Glutamatergic neuron (in vitro differentiated cells): ENCODE results near the gene C1QTNF1. TPM values are rescaled to one million over a fixed set of nuclear protein-coding genes. Genes with fewer than 3 reads are reported as not detected.

Source experiments
- DNase-seq: peaks from one replicate; pipeline ENCODE4 v3.0.0; 2022
- H3K27ac Mint-ChIP-seq: one replicate; pipeline ENCODE4 v1.8.0; 2020; ENCODE audit warnings: mild to moderate bottlenecking, mixed read lengths, inconsistent platforms; ENCODE audit not compliant: unreplicated experiment
- H3K27me3 Mint-ChIP-seq: one replicate; pipeline ENCODE4 v1.8.0; 2020; ENCODE audit warnings: mild to moderate bottlenecking, moderate library complexity, mixed read lengths, inconsistent platforms; ENCODE audit not compliant: unreplicated experiment
- H3K36me3 Mint-ChIP-seq: one replicate; pipeline ENCODE4 v1.8.0; 2020; ENCODE audit warnings: mild to moderate bottlenecking, mixed read lengths, inconsistent platforms; ENCODE audit not compliant: unreplicated experiment
- H3K4me1 Mint-ChIP-seq: one replicate; pipeline ENCODE4 v1.8.0; 2020; ENCODE audit warnings: mild to moderate bottlenecking, low read depth, mixed read lengths, inconsistent platforms; ENCODE audit not compliant: unreplicated experiment
- H3K4me3 Mint-ChIP-seq: one replicate; pipeline ENCODE4 v1.8.0; 2020; ENCODE audit warnings: mild to moderate bottlenecking, mixed read lengths, inconsistent platforms; ENCODE audit not compliant: unreplicated experiment
- H3K9me3 Mint-ChIP-seq: one replicate; pipeline ENCODE4 v1.8.0; 2020; ENCODE audit warnings: mild to moderate bottlenecking, moderate library complexity, mixed read lengths, inconsistent platforms; ENCODE audit not compliant: unreplicated experiment
- total RNA-seq: library from RNA; stranded (reverse); fragmentation: NEBNext Ultra II Directional; extraction: Animal tissue kit (Norgen Biotek cat#: 25700); gene quantifications from one replicate; pipeline ENCODE4 v1.2.1, GENCODE V29; 2021; ENCODE audit not compliant: unreplicated experiment
- TF ChIP-seq, protein P1 (sequence below): fragments of 200-600 bp; sonication (generic); IDR thresholded peaks from one replicate; pipeline ENCODE4 v1.5.0; 2021; ENCODE audit not compliant: partially characterized antibody, unreplicated experiment

Gene C1QTNF1
- total RNA-seq, 1 donor from 2014 or later, result 0.15 TPM

DNA sequence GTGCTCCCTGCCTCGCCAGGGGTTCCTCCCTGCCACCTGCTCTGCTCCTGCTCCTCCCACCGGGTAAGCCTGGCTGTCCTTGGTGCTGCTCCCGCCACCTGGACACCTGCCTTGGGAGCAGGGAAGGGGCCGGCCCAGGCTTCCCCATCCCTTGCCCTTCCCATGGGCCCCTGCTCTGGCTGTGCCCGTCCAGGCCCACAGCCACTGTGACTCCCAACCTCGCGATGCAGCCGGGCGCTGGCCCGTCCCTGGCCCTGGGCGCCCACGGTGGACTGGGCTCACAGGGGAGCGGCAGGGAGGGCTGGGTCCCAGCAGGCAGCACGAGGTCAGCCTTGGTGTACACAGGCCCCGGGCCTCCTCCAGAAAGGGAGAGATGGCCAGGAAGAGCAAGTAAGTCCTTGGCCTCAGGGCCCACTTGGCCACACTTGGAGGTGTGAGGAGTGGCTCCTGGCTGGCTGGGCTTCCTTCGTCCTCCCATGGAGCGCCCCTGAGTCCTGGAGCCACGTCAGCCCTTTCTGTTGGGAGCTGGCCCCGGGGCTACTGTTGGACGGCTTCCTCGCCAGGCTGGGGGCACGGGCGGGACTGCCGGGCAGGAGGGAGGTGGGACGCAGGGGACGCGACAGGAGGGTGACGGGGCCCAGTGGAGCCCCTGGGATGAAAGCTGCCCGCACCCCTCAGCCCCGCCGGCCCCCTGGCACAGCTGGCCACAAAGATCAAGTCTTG lies 65.9 kb downstream of the C1QTNF1 start:
- Mint-ChIP-seq H3K4me1 (peaks cover 8% of the 10 kb centered on the region), H3K4me3 (no peak overlapping the region), H3K36me3 (no peaks in the 10 kb centered on the region), H3K27me3 (peaks cover 11% of the 10 kb centered on the region), H3K9me3 (peaks cover 19% of the 10 kb centered on the region), H3K27ac (no peak overlapping the region)
- TF ChIP-seq, protein P1, sequence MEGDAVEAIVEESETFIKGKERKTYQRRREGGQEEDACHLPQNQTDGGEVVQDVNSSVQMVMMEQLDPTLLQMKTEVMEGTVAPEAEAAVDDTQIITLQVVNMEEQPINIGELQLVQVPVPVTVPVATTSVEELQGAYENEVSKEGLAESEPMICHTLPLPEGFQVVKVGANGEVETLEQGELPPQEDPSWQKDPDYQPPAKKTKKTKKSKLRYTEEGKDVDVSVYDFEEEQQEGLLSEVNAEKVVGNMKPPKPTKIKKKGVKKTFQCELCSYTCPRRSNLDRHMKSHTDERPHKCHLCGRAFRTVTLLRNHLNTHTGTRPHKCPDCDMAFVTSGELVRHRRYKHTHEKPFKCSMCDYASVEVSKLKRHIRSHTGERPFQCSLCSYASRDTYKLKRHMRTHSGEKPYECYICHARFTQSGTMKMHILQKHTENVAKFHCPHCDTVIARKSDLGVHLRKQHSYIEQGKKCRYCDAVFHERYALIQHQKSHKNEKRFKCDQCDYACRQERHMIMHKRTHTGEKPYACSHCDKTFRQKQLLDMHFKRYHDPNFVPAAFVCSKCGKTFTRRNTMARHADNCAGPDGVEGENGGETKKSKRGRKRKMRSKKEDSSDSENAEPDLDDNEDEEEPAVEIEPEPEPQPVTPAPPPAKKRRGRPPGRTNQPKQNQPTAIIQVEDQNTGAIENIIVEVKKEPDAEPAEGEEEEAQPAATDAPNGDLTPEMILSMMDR, result no peak
- DNase-seq, result no peak

DNA sequence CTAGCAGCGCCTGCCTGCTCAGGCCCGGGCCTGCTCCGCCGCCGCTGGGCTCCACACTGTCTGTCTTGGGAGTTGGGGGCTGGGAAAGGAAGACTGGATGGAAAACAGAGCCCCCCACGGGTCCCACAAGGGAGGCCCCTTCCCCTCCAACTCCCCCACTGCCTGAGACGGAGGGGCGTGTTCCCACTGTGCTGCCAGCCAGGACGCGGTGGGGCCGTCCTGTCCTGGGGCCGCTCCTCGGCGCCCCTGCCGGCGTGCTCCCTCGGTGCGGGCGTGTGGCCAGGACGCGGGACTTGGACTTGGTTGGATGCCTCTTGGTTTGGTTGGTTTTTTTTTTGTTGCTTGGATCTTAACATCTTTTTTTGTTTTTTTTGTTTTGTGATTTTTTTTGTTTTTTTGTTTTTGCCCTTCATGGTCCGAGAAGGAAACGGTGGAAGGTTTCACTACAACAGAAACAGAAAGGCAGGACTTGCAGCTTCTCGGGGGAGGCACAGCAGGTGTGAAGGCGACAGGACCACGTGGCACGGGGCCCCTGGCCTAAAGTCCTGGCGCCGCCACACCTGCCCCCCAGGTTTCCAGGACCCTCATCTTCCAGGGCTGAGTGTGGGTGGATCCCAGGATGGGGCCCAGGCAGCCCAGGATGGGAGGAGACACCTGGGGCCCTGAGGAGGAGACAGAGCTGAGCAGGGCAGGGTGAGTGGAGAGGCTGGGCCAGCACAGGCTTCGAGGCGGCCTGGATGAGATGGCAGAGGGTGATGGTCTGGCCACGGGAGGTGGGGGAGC lies 66.7 kb downstream of the C1QTNF1 start:
- Mint-ChIP-seq H3K27ac (no peak overlapping the region), H3K4me3 (no peak overlapping the region), H3K4me1 (peaks cover 8% of the 10 kb centered on the region), H3K27me3 (peaks cover 13% of the 10 kb centered on the region), H3K36me3 (no peaks in the 10 kb centered on the region), H3K9me3 (peaks cover 19% of the 10 kb centered on the region)
- TF ChIP-seq, protein P1, result peak; percentile 17
- DNase-seq, result no peak

DNA sequence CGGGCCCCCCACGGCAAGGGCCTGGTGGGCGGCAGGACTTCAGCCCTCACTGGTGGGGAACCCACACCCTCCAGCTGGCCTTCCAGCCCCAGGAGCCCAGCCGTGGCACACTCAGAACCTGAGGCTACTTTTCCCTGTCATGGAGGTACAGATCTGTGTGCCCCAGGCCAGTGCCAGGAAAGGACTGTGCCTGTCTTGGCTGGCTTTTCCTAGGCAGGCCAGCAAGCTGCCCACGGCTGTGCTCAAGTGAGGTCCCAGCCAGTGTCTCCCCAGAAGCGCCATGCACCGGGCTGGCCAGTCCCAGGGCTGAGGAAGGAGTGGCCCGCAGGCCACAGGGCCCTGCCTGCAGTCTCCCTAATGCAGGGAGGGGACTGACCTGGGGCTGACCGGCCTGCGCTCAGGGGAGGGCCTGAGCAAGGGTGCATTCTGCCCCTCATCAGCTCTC lies 67.3 kb downstream of the C1QTNF1 start:
- DNase-seq, result no peak
- peaks cover 17% of the 10 kb centered on the region for H3K9me3 Mint-ChIP-seq
- peaks cover 8% of the 10 kb centered on the region for H3K4me1 Mint-ChIP-seq
- H3K27me3 Mint-ChIP-seq, result peaks cover 15% of the 10 kb centered on the region
- no peak overlapping the region for H3K27ac Mint-ChIP-seq
- no peak overlapping the region for H3K4me3 Mint-ChIP-seq
- H3K36me3 Mint-ChIP-seq, result no peaks in the 10 kb centered on the region
- TF ChIP-seq, protein P1, result no peak

DNA sequence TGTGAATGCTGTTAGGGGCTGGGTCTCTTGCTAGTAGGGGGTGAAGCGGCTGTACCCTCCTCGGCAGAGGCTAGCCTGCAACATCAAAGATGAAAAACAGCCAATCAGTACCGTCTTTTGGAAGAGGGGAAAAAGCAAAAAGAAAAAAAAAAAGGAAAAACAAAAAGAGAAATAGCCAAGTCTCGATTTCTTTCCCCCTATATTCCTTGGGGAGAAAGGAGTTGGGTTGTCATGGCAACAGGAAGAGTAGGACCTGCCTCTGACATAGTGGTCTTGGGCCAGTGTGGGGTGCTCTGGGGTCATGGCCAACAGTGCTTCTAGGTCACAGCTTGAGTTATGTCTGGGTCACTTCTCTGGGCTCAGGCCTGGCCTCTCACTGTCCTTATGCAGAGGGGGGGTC lies 68.6 kb downstream of the C1QTNF1 start:
- no peaks in the 10 kb centered on the region for H3K36me3 Mint-ChIP-seq
- no peak overlapping the region for H3K27ac Mint-ChIP-seq
- peak overlapping the region; percentile 49 for H3K4me3 Mint-ChIP-seq
- TF ChIP-seq, protein P1, result no peak
- H3K27me3 Mint-ChIP-seq, result peaks cover 10% of the 10 kb centered on the region
- H3K9me3 Mint-ChIP-seq, result peaks cover 9% of the 10 kb centered on the region
- peaks cover 8% of the 10 kb centered on the region for H3K4me1 Mint-ChIP-seq
- no peak for DNase-seq

DNA sequence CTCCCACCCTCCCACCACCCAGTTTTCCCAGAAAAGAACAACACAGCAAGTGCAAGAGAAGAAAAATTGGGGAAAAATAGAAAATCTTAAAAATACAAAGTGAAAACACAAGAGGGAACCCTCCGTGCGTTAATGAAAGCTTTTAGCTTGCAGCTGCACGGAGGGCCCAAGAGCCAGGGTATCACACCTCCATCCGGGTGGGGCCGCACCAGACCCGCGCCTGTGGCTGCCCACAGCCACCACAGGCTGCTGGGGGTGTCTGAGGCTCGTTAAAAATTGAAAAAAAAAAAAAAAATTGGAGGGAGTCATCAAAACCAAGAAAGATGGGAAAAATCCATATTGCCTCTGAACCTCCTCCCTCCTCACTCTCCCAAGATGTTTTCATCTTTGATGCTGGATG lies 69.3 kb downstream of the C1QTNF1 start:
- Mint-ChIP-seq H3K27ac (no peak overlapping the region), H3K4me1 (peaks cover 8% of the 10 kb centered on the region), H3K27me3 (peaks cover 11% of the 10 kb centered on the region), H3K36me3 (no peaks in the 10 kb centered on the region), H3K4me3 (no peak overlapping the region), H3K9me3 (peaks cover 9% of the 10 kb centered on the region)
- no peak for DNase-seq
- TF ChIP-seq, protein P1, result no peak
